Measurements from ENCODE around the gene SRC. TPM values are rescaled to one million over a fixed set of nuclear protein-coding genes. Genes with fewer than 3 reads are reported as not detected.
A peak's percentile ranks its signal among the peaks of the same experiment; 100 is the strongest.

Gene SRC
- total RNA-seq, 4 donors from 2014 or later, result 18.8 to 39.5 (median 26.0) TPM

DNA sequence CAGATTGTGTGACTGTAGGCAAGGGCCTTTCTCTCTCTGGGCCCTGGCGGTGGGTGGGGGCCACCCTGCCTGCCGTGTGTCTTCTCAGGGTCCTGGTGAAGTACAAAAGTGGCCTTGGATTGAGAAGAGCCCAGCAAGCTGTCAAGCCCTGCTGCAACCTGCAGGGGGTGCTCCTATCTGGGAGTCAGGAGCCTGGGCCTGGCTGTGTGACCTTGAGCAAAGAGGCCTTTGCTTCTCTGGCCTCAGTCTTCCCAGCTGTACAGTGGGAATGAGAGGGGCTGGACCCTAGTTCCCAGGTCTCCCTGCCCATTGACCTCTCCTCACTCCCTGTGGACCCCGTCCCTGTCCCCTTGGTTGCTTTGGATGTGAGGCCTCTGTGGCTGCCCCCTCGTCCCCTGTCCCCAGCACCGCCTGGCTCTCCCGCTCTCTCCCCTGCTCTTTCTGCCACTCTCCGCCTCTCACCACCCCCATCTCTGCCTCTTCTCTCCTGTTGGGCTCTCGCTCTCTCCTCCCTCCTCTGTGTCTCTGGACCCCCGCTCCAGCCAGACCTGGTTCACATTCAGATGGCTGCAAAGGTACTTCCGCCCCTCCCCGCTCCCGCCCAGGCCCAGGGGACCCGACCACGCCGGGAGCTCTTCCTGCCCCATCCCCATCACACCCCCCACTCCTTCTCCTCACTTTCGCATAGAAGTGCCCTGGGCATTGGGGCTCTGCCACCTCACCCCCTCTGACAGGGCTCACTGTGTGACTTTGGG is 46.7 kb downstream of the SRC start:
- no peaks in the 10 kb centered on the region for H3K9me3 ChIP-seq
- no peak overlapping the region for H3K4me3 ChIP-seq
- peaks cover 21% of the 10 kb centered on the region for H3K4me1 ChIP-seq
- H3K27ac ChIP-seq, result no peak overlapping the region
- no peak for DNase-seq (ENCODE audit: low spot score in 2 of 2)
- H3K36me3 ChIP-seq, result peaks cover 28% of the 10 kb centered on the region
- TF ChIP-seq POLR2AphosphoS5 (IDR thresholded peaks at IDR 0.05) (no peak), EP300 (IDR thresholded peaks at IDR 0.05) (no peak), POLR2A (IDR thresholded peaks at IDR 0.05) (no peak)
- TF ChIP-seq, protein P1, sequence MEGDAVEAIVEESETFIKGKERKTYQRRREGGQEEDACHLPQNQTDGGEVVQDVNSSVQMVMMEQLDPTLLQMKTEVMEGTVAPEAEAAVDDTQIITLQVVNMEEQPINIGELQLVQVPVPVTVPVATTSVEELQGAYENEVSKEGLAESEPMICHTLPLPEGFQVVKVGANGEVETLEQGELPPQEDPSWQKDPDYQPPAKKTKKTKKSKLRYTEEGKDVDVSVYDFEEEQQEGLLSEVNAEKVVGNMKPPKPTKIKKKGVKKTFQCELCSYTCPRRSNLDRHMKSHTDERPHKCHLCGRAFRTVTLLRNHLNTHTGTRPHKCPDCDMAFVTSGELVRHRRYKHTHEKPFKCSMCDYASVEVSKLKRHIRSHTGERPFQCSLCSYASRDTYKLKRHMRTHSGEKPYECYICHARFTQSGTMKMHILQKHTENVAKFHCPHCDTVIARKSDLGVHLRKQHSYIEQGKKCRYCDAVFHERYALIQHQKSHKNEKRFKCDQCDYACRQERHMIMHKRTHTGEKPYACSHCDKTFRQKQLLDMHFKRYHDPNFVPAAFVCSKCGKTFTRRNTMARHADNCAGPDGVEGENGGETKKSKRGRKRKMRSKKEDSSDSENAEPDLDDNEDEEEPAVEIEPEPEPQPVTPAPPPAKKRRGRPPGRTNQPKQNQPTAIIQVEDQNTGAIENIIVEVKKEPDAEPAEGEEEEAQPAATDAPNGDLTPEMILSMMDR (IDR thresholded peaks at IDR 0.05), result no peak
- H3K27me3 ChIP-seq, result no peaks in the 10 kb centered on the region
- 90% methylated on average over 15 of the region's 16 CpGs for WGBS

DNA sequence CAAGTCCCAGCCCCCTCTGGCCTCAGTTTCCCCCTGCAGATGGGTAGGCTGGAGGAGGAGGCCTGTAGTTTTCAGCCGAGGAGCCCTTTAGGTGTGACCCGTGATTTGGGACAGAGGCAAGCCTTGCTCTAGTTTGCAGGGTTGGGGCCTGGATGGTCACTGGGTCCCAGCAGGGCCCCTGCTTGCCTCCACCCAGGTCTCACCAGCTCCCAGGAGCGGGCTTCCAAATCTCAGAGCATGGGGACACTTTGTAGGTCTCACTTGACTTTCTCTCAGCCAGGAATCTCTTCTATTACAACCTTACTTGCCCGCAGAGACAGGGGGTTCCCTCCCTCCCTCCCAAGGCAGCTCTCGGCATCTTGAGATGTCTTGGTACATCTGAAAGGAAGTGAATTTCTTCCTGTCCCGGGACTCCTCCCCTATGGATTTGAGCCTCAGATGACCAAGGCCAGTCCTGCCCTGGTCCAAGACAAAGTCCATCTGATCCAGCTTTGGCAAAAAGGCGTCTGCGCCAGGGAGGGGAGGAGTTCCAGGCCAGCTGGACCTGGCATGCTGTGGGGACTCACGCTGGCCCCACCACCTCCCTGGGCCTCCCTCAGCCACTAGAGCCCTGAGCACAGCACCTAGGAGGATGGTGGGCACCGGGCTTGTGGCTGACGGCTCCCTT is 47.4 kb downstream of the SRC start:
- H3K4me1 ChIP-seq, result peaks cover 21% of the 10 kb centered on the region
- WGBS, result 73% methylated on average over 11 of the region's 11 CpGs
- TF ChIP-seq POLR2AphosphoS5 (IDR thresholded peaks at IDR 0.05) (no peak), EP300 (IDR thresholded peaks at IDR 0.05) (no peak), POLR2A (IDR thresholded peaks at IDR 0.05) (no peak)
- TF ChIP-seq, protein P1 (IDR thresholded peaks at IDR 0.05), result no peak
- no peak overlapping the region for H3K27ac ChIP-seq
- no peak overlapping the region for H3K4me3 ChIP-seq
- no peaks in the 10 kb centered on the region for H3K9me3 ChIP-seq
- H3K36me3 ChIP-seq, result peaks cover 32% of the 10 kb centered on the region
- no peak for DNase-seq (ENCODE audit: low spot score in 2 of 2)
- H3K27me3 ChIP-seq, result no peaks in the 10 kb centered on the region

DNA sequence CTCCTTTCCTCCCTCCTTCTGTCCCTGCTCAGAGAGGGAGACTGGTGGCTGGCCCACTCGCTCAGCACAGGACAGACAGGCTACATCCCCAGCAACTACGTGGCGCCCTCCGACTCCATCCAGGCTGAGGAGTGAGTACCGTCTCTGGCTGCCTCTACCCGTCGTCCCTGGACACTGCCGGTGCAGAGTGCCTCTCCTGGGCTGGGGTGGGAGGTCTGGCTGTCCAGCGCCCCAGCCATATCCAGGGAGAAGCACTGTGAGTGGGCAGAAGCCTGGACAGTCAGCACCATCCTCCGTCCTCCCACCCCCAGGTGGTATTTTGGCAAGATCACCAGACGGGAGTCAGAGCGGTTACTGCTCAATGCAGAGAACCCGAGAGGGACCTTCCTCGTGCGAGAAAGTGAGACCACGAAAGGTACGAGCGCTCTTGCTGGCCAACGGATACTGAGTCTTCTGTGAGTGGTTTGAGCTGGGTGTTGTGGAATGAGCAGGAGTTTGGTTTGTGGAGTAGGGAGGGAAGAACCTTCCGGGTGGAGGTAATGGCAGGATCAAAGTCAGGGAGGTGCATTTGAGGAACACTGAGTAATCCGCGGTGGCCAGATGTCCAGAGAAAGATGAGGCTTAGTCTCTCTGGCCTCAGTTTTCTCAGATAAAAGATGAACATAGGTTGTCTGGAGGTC is 48.1 kb downstream of the SRC start:
- Histone ChIP-seq H3K9me3 (no peaks in the 10 kb centered on the region), H3K4me3 (no peak overlapping the region), H3K36me3 (peaks cover 37% of the 10 kb centered on the region), H3K27ac (no peak overlapping the region), H3K4me1 (peaks cover 21% of the 10 kb centered on the region), H3K27me3 (no peaks in the 10 kb centered on the region)
- DNase-seq (ENCODE audit: low spot score in 2 of 2), result no peak
- TF ChIP-seq POLR2AphosphoS5 (IDR thresholded peaks at IDR 0.05) (no peak), POLR2A (IDR thresholded peaks at IDR 0.05) (no peak), EP300 (IDR thresholded peaks at IDR 0.05) (no peak)
- TF ChIP-seq, protein P1 (IDR thresholded peaks at IDR 0.05), result no peak
- WGBS, result 92% methylated on average over 15 of the region's 22 CpGs

DNA sequence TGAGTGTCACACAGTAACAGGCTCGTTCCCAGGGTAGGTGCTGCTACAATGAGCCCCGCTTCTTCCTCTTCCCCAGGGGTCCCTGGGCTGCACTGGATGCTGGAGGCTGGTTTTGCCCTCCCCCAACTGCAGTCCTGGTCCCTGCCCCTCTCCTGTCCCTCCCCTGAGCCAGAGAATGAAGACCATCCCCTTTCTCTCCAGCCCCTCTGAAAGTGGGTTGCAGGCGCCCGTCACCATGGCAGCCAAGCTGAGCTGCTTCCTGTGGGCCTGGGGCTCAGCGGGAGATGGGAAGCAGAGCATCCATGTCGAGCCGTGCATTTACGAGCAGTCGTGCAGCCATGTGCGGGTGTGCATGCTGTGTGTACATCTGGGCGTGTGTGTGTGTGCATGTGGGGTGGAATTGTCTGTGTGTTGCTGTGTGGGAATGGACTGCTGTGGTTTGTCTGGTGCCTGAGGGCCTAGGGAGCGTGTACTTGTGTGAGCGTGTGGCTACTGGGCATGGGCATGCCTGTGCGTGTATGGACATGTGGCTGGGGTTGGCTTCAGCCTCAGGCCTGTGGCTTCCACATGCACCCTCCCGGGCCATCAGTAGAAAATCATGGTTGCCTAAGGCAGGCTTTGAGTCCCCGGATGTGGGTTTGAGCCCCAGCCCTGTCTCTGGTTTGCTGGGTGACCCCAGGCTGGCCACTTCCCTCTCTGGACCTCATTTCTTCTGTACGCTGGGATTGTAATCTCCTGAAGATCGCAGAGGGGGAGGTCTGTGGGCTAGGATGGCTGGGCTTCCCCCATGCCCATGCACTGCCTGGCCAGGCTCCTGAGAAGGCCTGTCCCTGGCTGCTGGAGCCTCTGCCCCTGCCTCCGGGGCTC is 48.8 kb downstream of the SRC start:
- 70% methylated on average over 14 of the region's 19 CpGs for WGBS
- Histone ChIP-seq H3K27me3 (no peaks in the 10 kb centered on the region), H3K4me3 (no peak overlapping the region), H3K36me3 (peaks cover 37% of the 10 kb centered on the region), H3K9me3 (no peaks in the 10 kb centered on the region), H3K4me1 (peaks cover 21% of the 10 kb centered on the region), H3K27ac (no peak overlapping the region)
- no peak for TF ChIP-seq POLR2A (IDR thresholded peaks at IDR 0.05)
- TF ChIP-seq EP300 (IDR thresholded peaks at IDR 0.05), result no peak
- TF ChIP-seq, protein P1 (IDR thresholded peaks at IDR 0.05), result no peak
- TF ChIP-seq POLR2AphosphoS5 (IDR thresholded peaks at IDR 0.05), result peak in 1 of 3 donors; percentile 52
- no peak for DNase-seq (ENCODE audit: low spot score in 2 of 2)

All from suprapubic skin (tissue), 4 donors.